SK-N-SH (cell line): Measurements from ENCODE around the gene PSMB10. TPM values are rescaled to one million over a fixed set of nuclear protein-coding genes. Genes with fewer than 3 reads are reported as not detected.

ENCODE experiments used
- CTCF ChIA-PET: fragments of 300-600, 350-600 bp; formaldehyde crosslinking; extraction: SDS; loops from one replicate; lab custom pipeline; 2021; lab: Yijun Ruan, JAX
- POLR2A ChIA-PET: fragments of 350-600 bp; sonication (Branson Sonifier 250); formaldehyde crosslinking; extraction: SDS; loops from one replicate; lab custom pipeline; 2020; ENCODE audit warnings: antibody characterized with exemption, inconsistent platforms; lab: Yijun Ruan, JAX
- DNase-seq: peaks from one replicate; pipeline ENCODE4 v3.0.0; 2012
- H2AFZ ChIP-seq: fragments of 200-600 bp; sonication (generic); 2 replicates; pipeline ENCODE4 v1.8.1; 2016; ENCODE audit warnings: antibody characterized with exemption, mild to moderate bottlenecking, low read depth
- H3F3A ChIP-seq: fragments of 200-600 bp; sonication (generic); replicated peaks from 2 replicates; pipeline ENCODE3; 2016; ENCODE audit warnings: antibody characterized with exemption, mild to moderate bottlenecking; ENCODE audit not compliant: insufficient read depth
- H3K27ac ChIP-seq, 2 experiments: fragments of 200-500 bp in 1 of 2; fragments of 200-600 bp in 1 of 2; sonication (Bioruptor generic) in 1 of 2; sonication (generic), shearing (Covaris generic) in 1 of 2; 2 replicates each; pipeline versions ENCODE4 v1.5.1 to v1.6.1; 2014 to 2016; ENCODE audit warnings: low read depth in 2 of 2, inconsistent platforms in 1 of 2, low read length in 1 of 2, mild to moderate bottlenecking in 1 of 2, mixed read lengths in 1 of 2
- H3K27me3 ChIP-seq: fragments of 200-600 bp; sonication (generic), shearing (Covaris generic); 2 replicates; pipeline ENCODE4 v1.6.1; 2016; ENCODE audit warnings: mixed run types; ENCODE audit not compliant: insufficient read depth
- H3K36me3 ChIP-seq, 2 experiments: fragments of 200-500 bp in 1 of 2; fragments of 200-600 bp in 1 of 2; sonication (Bioruptor generic) in 1 of 2; sonication (generic) in 1 of 2; replicated peaks in 1 of 2; 2 replicates each; pipeline versions ENCODE3 to v1.5.1; 2014 to 2016; ENCODE audit warnings: low read length in 1 of 2, mild to moderate bottlenecking in 1 of 2; ENCODE audit not compliant: insufficient read depth in 2 of 2, control insufficient read depth in 1 of 2
- H3K4me1 ChIP-seq, 2 experiments: fragments of 200-500 bp in 1 of 2; fragments of 200-600 bp in 1 of 2; sonication (Bioruptor generic) in 1 of 2; sonication (generic), shearing (Covaris generic) in 1 of 2; 2 replicates each; pipeline versions ENCODE4 v1.5.1 to v1.6.1; 2014 to 2016; ENCODE audit warnings: low read depth in 1 of 2, low read length in 1 of 2, mixed run types in 1 of 2; ENCODE audit not compliant: insufficient read depth in 2 of 2, control insufficient read depth in 1 of 2
- H3K4me2 ChIP-seq: fragments of 200-600 bp; sonication (generic), shearing (Covaris generic); 2 replicates; pipeline ENCODE4 v1.6.1; 2017; ENCODE audit warnings: mixed run types
- H3K4me3 ChIP-seq, 2 experiments: fragments of 200-500 bp in 1 of 2; fragments of 200-600 bp in 1 of 2; sonication (Bioruptor generic) in 1 of 2; sonication (generic), shearing (Covaris generic) in 1 of 2; 2 replicates each; pipeline versions ENCODE4 v1.5.1 to v1.8.1; 2014 to 2016; ENCODE audit warnings: low read depth in 2 of 2, inconsistent platforms in 1 of 2, low read length in 1 of 2, mild to moderate bottlenecking in 1 of 2, mixed read lengths in 1 of 2, moderate library complexity in 1 of 2
- H3K79me2 ChIP-seq: fragments of 200-600 bp; sonication (generic); 2 replicates; pipeline ENCODE4 v1.8.1; 2017; ENCODE audit warnings: mild to moderate bottlenecking; ENCODE audit not compliant: insufficient read depth
- H3K9ac ChIP-seq: fragments of 200-600 bp; sonication (generic); 2 replicates; pipeline ENCODE4 v1.6.1; 2017; ENCODE audit warnings: mixed run types
- H3K9me2 ChIP-seq: fragments of 200-600 bp; sonication (generic); 2 replicates; pipeline ENCODE4 v1.6.1; 2017; ENCODE audit warnings: mixed run types
- H3K9me3 ChIP-seq: fragments of 200-600 bp; sonication (generic); 2 replicates; pipeline ENCODE4 v1.6.1; 2017; ENCODE audit warnings: mixed run types, mild to moderate bottlenecking, moderate library complexity
- H4K20me1 ChIP-seq: fragments of 200-600 bp; sonication (generic); 2 replicates; pipeline ENCODE4 v1.6.1; 2017; ENCODE audit warnings: mild to moderate bottlenecking, mixed run types; ENCODE audit not compliant: insufficient read depth
- EZH2phosphoT487 ChIP-seq: fragments of 200-600 bp; sonication (generic); IDR thresholded peaks from 2 replicates; pipeline ENCODE4 v1.6.1; 2017; ENCODE audit warnings: low read depth, mixed run types, mild to moderate bottlenecking, antibody characterized with exemption, moderate library complexity, borderline replicate concordance
- GABPA ChIP-seq: IDR thresholded peaks from 2 replicates; pipeline ENCODE4 v1.4.0; 2012; ENCODE audit warnings: low read depth, mild to moderate bottlenecking
- JUND ChIP-seq: IDR thresholded peaks from 2 replicates; pipeline ENCODE4 v1.4.0; 2012
- NRF1 ChIP-seq: IDR thresholded peaks from 2 replicates; pipeline ENCODE4 v1.6.1; 2012; ENCODE audit warnings: low read depth, mild to moderate bottlenecking, low read length
- RCOR1 ChIP-seq: fragments of 150-350 bp; IDR thresholded peaks from 2 replicates; pipeline ENCODE4 v1.6.1; 2017; ENCODE audit warnings: antibody characterized with exemption, low read length
- RXRA ChIP-seq: IDR thresholded peaks from 2 replicates; pipeline ENCODE4 v1.4.0; 2012; ENCODE audit warnings: low read depth, mild to moderate bottlenecking, borderline replicate concordance
- TCF12 ChIP-seq: IDR thresholded peaks from 2 replicates; pipeline ENCODE4 v1.4.0; 2012
- TEAD4 ChIP-seq: IDR thresholded peaks from 2 replicates; pipeline ENCODE4 v1.4.0; 2012; ENCODE audit warnings: mild to moderate bottlenecking, borderline replicate concordance; ENCODE audit not compliant: insufficient read depth
- WGBS: methylation state at CpG from one replicate; pipeline ENCODE4 v1.1.6; 2017; ENCODE audit warnings: low lambda C conversion rate; 5-methylcytosine and 5-hydroxymethylcytosine counted together
- polyA plus RNA-seq, 3 experiments: library from polyadenylated mRNA; depleted of rRNA; stranded (reverse); fragments of >200 nt; gene quantifications; 2 replicates each; pipeline ENCODE4 v1.2.3, GENCODE V29; 2012
- TF ChIP-seq, protein P1 (sequence below): fragments of 150-350 bp; IDR thresholded peaks from 2 replicates; pipeline ENCODE4 v1.6.1; 2017; ENCODE audit warnings: antibody characterized with exemption, low read length, low read depth, borderline replicate concordance
- TF ChIP-seq, protein P2 (sequence below): IDR thresholded peaks from 2 replicates; pipeline ENCODE4 v1.4.0; 2012; ENCODE audit warnings: low read depth, borderline replicate concordance
- TF ChIP-seq, protein P3 (sequence below): IDR thresholded peaks from 2 replicates; pipeline ENCODE4; 2012

The PSMB10 gene
- polyA plus RNA-seq, 1 of the 3 experiments (the other 2 are of a cell fraction), result 57.8 TPM

DNA sequence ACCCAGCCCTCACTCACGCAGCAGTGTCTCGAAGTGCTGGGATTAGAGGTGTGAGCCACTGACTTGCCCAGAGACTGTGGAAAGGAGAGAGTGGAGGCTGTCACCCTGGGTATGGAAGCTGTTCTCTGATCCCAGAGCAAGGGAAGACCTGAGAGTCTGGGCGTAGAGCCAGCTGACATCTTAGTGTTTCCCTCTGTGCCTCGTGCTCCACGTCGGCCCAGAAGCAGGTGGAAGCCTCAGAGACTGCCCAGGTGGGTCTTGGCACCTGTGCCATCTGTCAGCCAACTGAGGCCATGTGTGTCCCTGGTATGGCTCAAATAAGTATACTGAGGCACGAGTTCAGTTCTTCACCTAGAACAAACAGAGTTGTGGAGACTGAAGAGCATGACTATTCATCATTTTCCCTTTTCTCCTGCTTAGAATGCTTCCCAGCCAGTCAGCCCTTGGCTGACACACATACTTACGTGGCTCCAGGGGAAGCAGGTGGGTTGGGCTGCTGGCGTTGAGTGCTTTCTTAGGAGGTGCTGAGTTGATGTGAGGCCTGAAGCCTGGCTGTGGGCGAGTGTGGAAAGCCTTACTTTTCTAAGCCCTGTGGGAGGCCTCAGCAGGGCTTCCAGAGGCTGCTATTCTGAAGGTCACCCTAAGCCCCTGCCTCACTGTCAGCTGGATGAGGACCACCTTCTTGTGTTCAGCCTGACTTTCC is 13.1 kb downstream of the PSMB10 start:
- no peak overlapping the region for H3K4me2 ChIP-seq
- H3K79me2 ChIP-seq, result peaks cover 23% of the 10 kb centered on the region
- peaks cover 0 to 24% of the 10 kb centered on the region in 2 experiments for H3K36me3 ChIP-seq
- H2AFZ ChIP-seq, result no peak overlapping the region
- H3K9ac ChIP-seq, result no peak overlapping the region
- H4K20me1 ChIP-seq, result peaks cover 26% of the 10 kb centered on the region
- no peaks in the 10 kb centered on the region for H3K9me2 ChIP-seq
- H3K4me1 ChIP-seq, result peaks cover 0 to 31% of the 10 kb centered on the region in 2 experiments; a peak in 1 of 4 replicates
- CTCF ChIA-PET, result interaction anchor here (0.8 to 28.1 kb wide), 3 partner anchors 13 to 107 kb away, joined by 3 to 564 read pairs (median 7); partner anchors contain the start of genes EDC4, NRN1L and PSKH1
- POLR2A ChIA-PET, result interaction anchor here (0.7 to 1.0 kb wide), 2 partner anchors 8 to 11 kb away, joined by 3 read pairs; partner anchors contain the start of gene CTRL
- no peak for DNase-seq
- WGBS, result 100% methylated on average over 7 of the region's 10 CpGs
- no peak overlapping the region for H3K4me3 ChIP-seq
- H3F3A ChIP-seq, result no peaks in the 10 kb centered on the region
- no peak for TF ChIP-seq NRF1
- TF ChIP-seq, protein P1, sequence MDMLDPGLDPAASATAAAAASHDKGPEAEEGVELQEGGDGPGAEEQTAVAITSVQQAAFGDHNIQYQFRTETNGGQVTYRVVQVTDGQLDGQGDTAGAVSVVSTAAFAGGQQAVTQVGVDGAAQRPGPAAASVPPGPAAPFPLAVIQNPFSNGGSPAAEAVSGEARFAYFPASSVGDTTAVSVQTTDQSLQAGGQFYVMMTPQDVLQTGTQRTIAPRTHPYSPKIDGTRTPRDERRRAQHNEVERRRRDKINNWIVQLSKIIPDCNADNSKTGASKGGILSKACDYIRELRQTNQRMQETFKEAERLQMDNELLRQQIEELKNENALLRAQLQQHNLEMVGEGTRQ, result no peak
- TF ChIP-seq, protein P2, sequence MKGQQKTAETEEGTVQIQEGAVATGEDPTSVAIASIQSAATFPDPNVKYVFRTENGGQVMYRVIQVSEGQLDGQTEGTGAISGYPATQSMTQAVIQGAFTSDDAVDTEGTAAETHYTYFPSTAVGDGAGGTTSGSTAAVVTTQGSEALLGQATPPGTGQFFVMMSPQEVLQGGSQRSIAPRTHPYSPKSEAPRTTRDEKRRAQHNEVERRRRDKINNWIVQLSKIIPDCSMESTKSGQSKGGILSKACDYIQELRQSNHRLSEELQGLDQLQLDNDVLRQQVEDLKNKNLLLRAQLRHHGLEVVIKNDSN, result no peak
- no peaks in the 10 kb centered on the region for H3K27me3 ChIP-seq
- H3K27ac ChIP-seq, result no peak overlapping the region; a peak in 1 of 4 replicates
- H3K9me3 ChIP-seq, result no peaks in the 10 kb centered on the region

DNA sequence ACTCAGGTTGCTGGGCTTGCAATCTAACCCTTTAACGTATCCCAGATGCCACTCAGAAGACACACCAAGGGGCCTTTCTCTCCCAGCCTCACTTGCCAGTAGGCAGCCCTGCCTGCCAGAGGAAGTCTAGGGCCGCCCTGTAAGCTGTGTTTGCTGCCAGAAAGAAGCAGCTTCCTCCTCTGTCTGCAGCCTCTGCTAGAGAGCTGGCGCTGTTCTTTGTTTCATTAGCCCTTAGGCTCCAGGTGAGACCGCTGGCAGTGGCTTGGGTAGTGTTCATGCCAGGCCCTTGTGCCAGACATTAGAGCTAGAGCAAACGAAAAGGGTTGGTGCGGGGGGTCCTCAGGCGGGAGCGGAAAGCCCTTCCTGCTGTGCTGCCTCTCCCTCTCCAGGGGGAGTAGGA is 13.9 kb downstream of the PSMB10 start:
- no peaks in the 10 kb centered on the region for H3K9me3 ChIP-seq
- H3F3A ChIP-seq, result peaks cover 7% of the 10 kb centered on the region
- peaks cover 29% of the 10 kb centered on the region for H4K20me1 ChIP-seq
- no peak overlapping the region for H3K4me2 ChIP-seq
- CTCF ChIA-PET, result interaction anchor here (0.8 to 28.1 kb wide), 6 partner anchors 12 to 106 kb away, joined by 3 to 564 read pairs (median 6); partner anchors contain the start of genes EDC4, NRN1L and PSKH1
- no peak for DNase-seq
- 90% methylated on average over 7 of the region's 8 CpGs for WGBS
- peaks cover 0 to 23% of the 10 kb centered on the region in 2 experiments for H3K36me3 ChIP-seq
- POLR2A ChIA-PET, result interaction anchor here (0.7 to 1.0 kb wide), 2 partner anchors 9 to 12 kb away, joined by 3 read pairs; partner anchors contain the start of gene CTRL
- peaks cover under 1 to 36% of the 10 kb centered on the region in 2 experiments; a peak in 2 of 4 replicates for H3K4me1 ChIP-seq
- H3K4me3 ChIP-seq, result no peak overlapping the region
- TF ChIP-seq TEAD4 (no peak), EZH2phosphoT487 (no peak), GABPA (no peak), JUND (no peak), RCOR1 (no peak), RXRA (no peak), TCF12 (no peak)
- TF ChIP-seq, protein P1, result no peak
- TF ChIP-seq, protein P3, sequence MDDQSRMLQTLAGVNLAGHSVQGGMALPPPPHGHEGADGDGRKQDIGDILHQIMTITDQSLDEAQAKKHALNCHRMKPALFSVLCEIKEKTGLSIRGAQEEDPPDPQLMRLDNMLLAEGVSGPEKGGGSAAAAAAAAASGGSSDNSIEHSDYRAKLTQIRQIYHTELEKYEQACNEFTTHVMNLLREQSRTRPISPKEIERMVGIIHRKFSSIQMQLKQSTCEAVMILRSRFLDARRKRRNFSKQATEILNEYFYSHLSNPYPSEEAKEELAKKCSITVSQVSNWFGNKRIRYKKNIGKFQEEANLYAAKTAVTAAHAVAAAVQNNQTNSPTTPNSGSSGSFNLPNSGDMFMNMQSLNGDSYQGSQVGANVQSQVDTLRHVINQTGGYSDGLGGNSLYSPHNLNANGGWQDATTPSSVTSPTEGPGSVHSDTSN, result no peak
- no peak overlapping the region for H3K9ac ChIP-seq
- no peaks in the 10 kb centered on the region for H3K9me2 ChIP-seq
- no peaks in the 10 kb centered on the region for H3K27me3 ChIP-seq
- peaks cover 28% of the 10 kb centered on the region for H3K79me2 ChIP-seq
- no peak overlapping the region for H2AFZ ChIP-seq
- peak overlapping the region in 1 of 2 experiments; percentile 65; a peak in 1 of 4 replicates for H3K27ac ChIP-seq
